GM23338 (cell line): ENCODE results near the gene RGCC. TPM values are rescaled to one million over a fixed set of nuclear protein-coding genes. Genes with fewer than 3 reads are reported as not detected.

ENCODE experiments used
- CREB1 ChIP-seq: fragments of 250-450 bp; sonication (Bioruptor Pico); IDR thresholded peaks from 2 replicates; pipeline ENCODE4 v1.5.0; 2020; ENCODE audit warnings: low read depth, mild to moderate bottlenecking, moderate library complexity
- ETS1 ChIP-seq: IDR thresholded peaks from 2 replicates; pipeline ENCODE4 v1.6.1; 2016; ENCODE audit warnings: antibody characterized with exemption
- EZH2 ChIP-seq: fragments of 200-600 bp; sonication (generic); IDR thresholded peaks from one replicate; pipeline ENCODE4 v1.8.0; 2017; ENCODE audit warnings: antibody characterized with exemption, mild to moderate bottlenecking, low read depth; ENCODE audit not compliant: unreplicated experiment
- JUNB ChIP-seq: IDR thresholded peaks from one replicate; pipeline ENCODE4 v1.6.1; 2016; ENCODE audit warnings: antibody characterized with exemption; ENCODE audit not compliant: unreplicated experiment
- REST ChIP-seq: IDR thresholded peaks from one replicate; pipeline ENCODE4 v1.6.1; 2018; ENCODE audit warnings: antibody characterized with exemption; ENCODE audit not compliant: unreplicated experiment
- ZNF114 ChIP-seq: fragments of 250-450 bp; sonication (Bioruptor Pico); IDR thresholded peaks from 2 replicates; pipeline ENCODE4 v1.5.0; 2020; ENCODE audit warnings: mild to moderate bottlenecking, moderate library complexity
- ZNF331 ChIP-seq: fragments of 250-450 bp; sonication (Bioruptor Pico); IDR thresholded peaks from 2 replicates; pipeline ENCODE4 v1.5.0; 2020; ENCODE audit warnings: low read depth, mild to moderate bottlenecking, moderate library complexity
- ZNF462 ChIP-seq: fragments of 250-450 bp; sonication (Bioruptor Pico); IDR thresholded peaks from 2 replicates; pipeline ENCODE4 v1.5.0; 2020; ENCODE audit warnings: mild to moderate bottlenecking, moderate library complexity
- polyA plus RNA-seq: library from polyadenylated mRNA; unstranded; fragments of >200 nt; fragmentation: Nextera tagmentation; extraction: Ambion mirVana; gene quantifications from 2 replicates; pipeline ENCODE4 v1.2.1, GENCODE V29; 2016
- total RNA-seq: library from RNA; depleted of rRNA; stranded (reverse); fragments of >200 nt; shearing (Covaris generic); gene quantifications from 2 replicates; pipeline ENCODE4 v1.2.3, GENCODE V29; 2014

The RGCC gene
- total and polyA plus RNA-seq, 2 experiments from 2014 or later, result 0.65 to 0.66 TPM

GRCh38 chr13:41509971-41510370 lies 52.6 kb downstream of the RGCC start (continued):
- TF ChIP-seq ZNF462 (no peak), ZNF331 (CRISPR knock-in tag) (no peak), ZNF114 (no peak), JUNB (no peak), ETS1 (no peak), CREB1 (CRISPR knock-in tag) (no peak), REST (no peak), EZH2 (no peak)
